Uterus (tissue), 2 donors: Measurements from ENCODE around the gene COA5.

Source experiments
- POLR2A ChIP-seq, 2 donors: fragments of 450-650 bp; IDR thresholded peaks; one replicate each; pipeline ENCODE4 v1.6.1; 2016; ENCODE audit warnings: antibody characterized with exemption in 2 of 2, mild to moderate bottlenecking in 1 of 2, moderate library complexity in 1 of 2
- TF ChIP-seq, protein P1 (sequence below), 4 experiments: fragments of 200-600 bp in 2 of 4; fragments of 450-650 bp in 2 of 4; sonication (generic) in 2 of 4; IDR thresholded peaks; one replicate each; pipeline ENCODE4 v1.5.1; 2016 to 2019; ENCODE audit warnings: antibody characterized with exemption in 4 of 4, mild to moderate bottlenecking in 2 of 4, moderate library complexity in 1 of 4

DNA sequence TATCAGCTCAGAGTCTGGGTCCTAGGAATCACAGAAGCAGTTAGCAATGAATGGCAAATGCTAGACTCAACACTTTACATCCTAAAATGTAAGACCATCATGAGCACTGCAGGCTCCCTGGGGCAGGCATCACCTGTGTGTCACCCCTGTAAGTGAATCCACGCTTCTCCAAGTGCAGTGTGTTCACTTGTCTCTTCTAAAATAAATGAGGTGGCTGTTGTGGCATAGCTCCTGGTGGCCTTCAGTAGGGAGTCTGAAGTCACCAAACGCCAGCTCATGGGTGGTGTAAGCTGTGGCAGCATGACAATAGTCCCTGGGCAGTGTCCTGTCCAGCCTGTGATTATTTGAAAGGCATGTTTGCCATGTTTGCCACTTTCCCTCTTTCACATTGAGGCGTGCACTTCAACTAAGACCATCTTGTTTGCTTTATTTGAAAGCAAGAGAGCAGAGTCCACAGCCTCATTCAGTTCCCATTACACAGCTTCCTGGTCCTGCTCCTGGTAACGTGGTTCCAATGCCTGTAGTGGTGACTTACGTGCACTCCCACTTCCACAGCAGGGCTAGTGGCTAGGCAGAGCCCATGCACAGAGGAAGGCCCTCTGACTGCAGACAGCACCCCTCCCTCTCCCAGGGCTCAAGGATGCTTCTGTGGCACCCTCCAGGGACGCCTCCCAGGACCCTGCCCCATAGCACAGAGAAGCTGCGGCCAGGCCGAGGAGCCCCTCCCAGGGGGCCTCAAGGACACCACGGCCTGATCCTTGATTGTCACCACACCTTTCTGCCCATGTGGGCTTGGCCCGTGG lies 24.3 kb downstream of the COA5 start:
- TF ChIP-seq POLR2A (IDR thresholded peaks at IDR 0.05): no peak
- TF ChIP-seq, protein P1, sequence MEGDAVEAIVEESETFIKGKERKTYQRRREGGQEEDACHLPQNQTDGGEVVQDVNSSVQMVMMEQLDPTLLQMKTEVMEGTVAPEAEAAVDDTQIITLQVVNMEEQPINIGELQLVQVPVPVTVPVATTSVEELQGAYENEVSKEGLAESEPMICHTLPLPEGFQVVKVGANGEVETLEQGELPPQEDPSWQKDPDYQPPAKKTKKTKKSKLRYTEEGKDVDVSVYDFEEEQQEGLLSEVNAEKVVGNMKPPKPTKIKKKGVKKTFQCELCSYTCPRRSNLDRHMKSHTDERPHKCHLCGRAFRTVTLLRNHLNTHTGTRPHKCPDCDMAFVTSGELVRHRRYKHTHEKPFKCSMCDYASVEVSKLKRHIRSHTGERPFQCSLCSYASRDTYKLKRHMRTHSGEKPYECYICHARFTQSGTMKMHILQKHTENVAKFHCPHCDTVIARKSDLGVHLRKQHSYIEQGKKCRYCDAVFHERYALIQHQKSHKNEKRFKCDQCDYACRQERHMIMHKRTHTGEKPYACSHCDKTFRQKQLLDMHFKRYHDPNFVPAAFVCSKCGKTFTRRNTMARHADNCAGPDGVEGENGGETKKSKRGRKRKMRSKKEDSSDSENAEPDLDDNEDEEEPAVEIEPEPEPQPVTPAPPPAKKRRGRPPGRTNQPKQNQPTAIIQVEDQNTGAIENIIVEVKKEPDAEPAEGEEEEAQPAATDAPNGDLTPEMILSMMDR (IDR thresholded peaks at IDR 0.05): no peak
